Measurements from ENCODE around the gene ORC1. TPM values are rescaled to one million over a fixed set of nuclear protein-coding genes. Genes with fewer than 3 reads are reported as not detected.

The ORC1 gene
- total and polyA plus RNA-seq, 2 of the 8 experiments (the other 6 are each of a cell fraction or from before 2014, with no cell fraction given), result 36.9 to 49.0 TPM

DNA sequence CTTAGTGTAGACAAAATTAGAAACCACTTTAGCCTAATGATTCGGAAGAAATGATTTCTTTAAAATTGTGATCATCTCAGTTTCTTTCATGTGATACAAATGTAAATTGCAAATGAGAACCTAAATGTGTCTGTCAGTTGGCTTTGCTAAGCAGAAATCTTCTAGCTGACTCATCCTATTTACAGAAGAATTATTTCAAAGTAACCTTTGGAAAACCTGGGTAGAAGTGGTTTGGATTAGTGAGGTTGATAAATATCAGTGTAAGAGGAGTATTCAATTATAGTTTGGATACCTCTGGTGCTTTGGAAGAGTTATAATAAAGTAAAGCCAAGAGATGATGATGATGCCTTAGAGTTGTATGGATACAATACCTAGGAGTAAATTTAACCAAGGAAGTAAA, 75.6 kb downstream of the ORC1 start (continued):
- TF ChIP-seq, protein P1, sequence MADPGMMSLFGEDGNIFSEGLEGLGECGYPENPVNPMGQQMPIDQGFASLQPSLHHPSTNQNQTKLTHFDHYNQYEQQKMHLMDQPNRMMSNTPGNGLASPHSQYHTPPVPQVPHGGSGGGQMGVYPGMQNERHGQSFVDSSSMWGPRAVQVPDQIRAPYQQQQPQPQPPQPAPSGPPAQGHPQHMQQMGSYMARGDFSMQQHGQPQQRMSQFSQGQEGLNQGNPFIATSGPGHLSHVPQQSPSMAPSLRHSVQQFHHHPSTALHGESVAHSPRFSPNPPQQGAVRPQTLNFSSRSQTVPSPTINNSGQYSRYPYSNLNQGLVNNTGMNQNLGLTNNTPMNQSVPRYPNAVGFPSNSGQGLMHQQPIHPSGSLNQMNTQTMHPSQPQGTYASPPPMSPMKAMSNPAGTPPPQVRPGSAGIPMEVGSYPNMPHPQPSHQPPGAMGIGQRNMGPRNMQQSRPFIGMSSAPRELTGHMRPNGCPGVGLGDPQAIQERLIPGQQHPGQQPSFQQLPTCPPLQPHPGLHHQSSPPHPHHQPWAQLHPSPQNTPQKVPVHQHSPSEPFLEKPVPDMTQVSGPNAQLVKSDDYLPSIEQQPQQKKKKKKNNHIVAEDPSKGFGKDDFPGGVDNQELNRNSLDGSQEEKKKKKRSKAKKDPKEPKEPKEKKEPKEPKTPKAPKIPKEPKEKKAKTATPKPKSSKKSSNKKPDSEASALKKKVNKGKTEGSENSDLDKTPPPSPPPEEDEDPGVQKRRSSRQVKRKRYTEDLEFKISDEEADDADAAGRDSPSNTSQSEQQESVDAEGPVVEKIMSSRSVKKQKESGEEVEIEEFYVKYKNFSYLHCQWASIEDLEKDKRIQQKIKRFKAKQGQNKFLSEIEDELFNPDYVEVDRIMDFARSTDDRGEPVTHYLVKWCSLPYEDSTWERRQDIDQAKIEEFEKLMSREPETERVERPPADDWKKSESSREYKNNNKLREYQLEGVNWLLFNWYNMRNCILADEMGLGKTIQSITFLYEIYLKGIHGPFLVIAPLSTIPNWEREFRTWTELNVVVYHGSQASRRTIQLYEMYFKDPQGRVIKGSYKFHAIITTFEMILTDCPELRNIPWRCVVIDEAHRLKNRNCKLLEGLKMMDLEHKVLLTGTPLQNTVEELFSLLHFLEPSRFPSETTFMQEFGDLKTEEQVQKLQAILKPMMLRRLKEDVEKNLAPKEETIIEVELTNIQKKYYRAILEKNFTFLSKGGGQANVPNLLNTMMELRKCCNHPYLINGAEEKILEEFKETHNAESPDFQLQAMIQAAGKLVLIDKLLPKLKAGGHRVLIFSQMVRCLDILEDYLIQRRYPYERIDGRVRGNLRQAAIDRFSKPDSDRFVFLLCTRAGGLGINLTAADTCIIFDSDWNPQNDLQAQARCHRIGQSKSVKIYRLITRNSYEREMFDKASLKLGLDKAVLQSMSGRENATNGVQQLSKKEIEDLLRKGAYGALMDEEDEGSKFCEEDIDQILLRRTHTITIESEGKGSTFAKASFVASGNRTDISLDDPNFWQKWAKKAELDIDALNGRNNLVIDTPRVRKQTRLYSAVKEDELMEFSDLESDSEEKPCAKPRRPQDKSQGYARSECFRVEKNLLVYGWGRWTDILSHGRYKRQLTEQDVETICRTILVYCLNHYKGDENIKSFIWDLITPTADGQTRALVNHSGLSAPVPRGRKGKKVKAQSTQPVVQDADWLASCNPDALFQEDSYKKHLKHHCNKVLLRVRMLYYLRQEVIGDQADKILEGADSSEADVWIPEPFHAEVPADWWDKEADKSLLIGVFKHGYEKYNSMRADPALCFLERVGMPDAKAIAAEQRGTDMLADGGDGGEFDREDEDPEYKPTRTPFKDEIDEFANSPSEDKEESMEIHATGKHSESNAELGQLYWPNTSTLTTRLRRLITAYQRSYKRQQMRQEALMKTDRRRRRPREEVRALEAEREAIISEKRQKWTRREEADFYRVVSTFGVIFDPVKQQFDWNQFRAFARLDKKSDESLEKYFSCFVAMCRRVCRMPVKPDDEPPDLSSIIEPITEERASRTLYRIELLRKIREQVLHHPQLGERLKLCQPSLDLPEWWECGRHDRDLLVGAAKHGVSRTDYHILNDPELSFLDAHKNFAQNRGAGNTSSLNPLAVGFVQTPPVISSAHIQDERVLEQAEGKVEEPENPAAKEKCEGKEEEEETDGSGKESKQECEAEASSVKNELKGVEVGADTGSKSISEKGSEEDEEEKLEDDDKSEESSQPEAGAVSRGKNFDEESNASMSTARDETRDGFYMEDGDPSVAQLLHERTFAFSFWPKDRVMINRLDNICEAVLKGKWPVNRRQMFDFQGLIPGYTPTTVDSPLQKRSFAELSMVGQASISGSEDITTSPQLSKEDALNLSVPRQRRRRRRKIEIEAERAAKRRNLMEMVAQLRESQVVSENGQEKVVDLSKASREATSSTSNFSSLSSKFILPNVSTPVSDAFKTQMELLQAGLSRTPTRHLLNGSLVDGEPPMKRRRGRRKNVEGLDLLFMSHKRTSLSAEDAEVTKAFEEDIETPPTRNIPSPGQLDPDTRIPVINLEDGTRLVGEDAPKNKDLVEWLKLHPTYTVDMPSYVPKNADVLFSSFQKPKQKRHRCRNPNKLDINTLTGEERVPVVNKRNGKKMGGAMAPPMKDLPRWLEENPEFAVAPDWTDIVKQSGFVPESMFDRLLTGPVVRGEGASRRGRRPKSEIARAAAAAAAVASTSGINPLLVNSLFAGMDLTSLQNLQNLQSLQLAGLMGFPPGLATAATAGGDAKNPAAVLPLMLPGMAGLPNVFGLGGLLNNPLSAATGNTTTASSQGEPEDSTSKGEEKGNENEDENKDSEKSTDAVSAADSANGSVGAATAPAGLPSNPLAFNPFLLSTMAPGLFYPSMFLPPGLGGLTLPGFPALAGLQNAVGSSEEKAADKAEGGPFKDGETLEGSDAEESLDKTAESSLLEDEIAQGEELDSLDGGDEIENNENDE (IDR thresholded peaks at IDR 0.05; ENCODE audit: insufficient replicate concordance, low read length), result no peak
- TF ChIP-seq SRF (IDR thresholded peaks at IDR 0.05; ENCODE audit: low read depth, low read length) (no peak), KDM5A (IDR thresholded peaks at IDR 0.05; ENCODE audit: low read length) (no peak), KDM4A (IDR thresholded peaks at IDR 0.05; ENCODE audit: low read depth, low read length, severe bottlenecking) (no peak), CHD1 (IDR thresholded peaks at IDR 0.05; ENCODE audit: low read depth, low read length) (no peak), HDAC2 (IDR thresholded peaks at IDR 0.05; ENCODE audit: borderline replicate concordance in 1 of 2, low read depth in 2 of 2, low read length in 2 of 2) (no peak), SAP30 (IDR thresholded peaks at IDR 0.05; ENCODE audit: insufficient read depth, insufficient replicate concordance, low read length) (no peak), PHF8 (conservative IDR thresholded peaks at IDR 0.05; ENCODE audit: low read depth, low read length) (no peak), GTF2F1 (IDR thresholded peaks at IDR 0.05; ENCODE audit: borderline replicate concordance, low read depth, low read length) (no peak), RXRA (IDR thresholded peaks at IDR 0.05; ENCODE audit: insufficient read depth, low read depth, low read length) (no peak)
- TF ChIP-seq, protein P2, sequence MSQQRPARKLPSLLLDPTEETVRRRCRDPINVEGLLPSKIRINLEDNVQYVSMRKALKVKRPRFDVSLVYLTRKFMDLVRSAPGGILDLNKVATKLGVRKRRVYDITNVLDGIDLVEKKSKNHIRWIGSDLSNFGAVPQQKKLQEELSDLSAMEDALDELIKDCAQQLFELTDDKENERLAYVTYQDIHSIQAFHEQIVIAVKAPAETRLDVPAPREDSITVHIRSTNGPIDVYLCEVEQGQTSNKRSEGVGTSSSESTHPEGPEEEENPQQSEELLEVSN (IDR thresholded peaks at IDR 0.05), result no peak
